ENCODE data around the gene C16orf90.

GRCh38 chr16:3536271-3536731 lies 41.0 kb upstream of the C16orf90 start:
- TF ChIP-seq CTCF (conservative IDR thresholded peaks at IDR 0.05; ENCODE audit: low read depth, low read length) (no peak), EZH2 (IDR thresholded peaks at IDR 0.05; ENCODE audit: borderline replicate concordance, low read depth, low read length, poor library complexity, severe bottlenecking) (no peak)
